SK-N-SH (cell line): ENCODE data around the gene USP1.

ENCODE experiments used
- CTCF ChIP-seq: fragments of 200-600 bp; sonication (generic); IDR thresholded peaks from 2 replicates; pipeline ENCODE4 v1.6.1; 2017; ENCODE audit warnings: antibody characterized with exemption, mild to moderate bottlenecking, moderate library complexity
- EP300 ChIP-seq, 2 experiments: IDR thresholded peaks; 2 replicates each; pipeline versions ENCODE4 v1.4.0 to v1.6.1; 2012; ENCODE audit warnings: borderline replicate concordance in 1 of 2, low read depth in 1 of 2, low read length in 1 of 2
- EZH2phosphoT487 ChIP-seq: fragments of 200-600 bp; sonication (generic); IDR thresholded peaks from 2 replicates; pipeline ENCODE4 v1.6.1; 2017; ENCODE audit warnings: low read depth, mixed run types, mild to moderate bottlenecking, antibody characterized with exemption, moderate library complexity, borderline replicate concordance
- JUND ChIP-seq: IDR thresholded peaks from 2 replicates; pipeline ENCODE4 v1.4.0; 2012
- MEF2A ChIP-seq: IDR thresholded peaks from 2 replicates; pipeline ENCODE4 v1.4.0; 2012; ENCODE audit warnings: low read depth, borderline replicate concordance
- POLR2AphosphoS5 ChIP-seq: IDR thresholded peaks from 2 replicates; pipeline ENCODE4 v1.6.1; 2012; ENCODE audit warnings: low read depth, low read length
- SMC3 ChIP-seq: IDR thresholded peaks from 2 replicates; pipeline ENCODE4 v1.6.1; 2012; ENCODE audit warnings: low read depth, low read length, improper control_type of control experiment
- TAF1 ChIP-seq: IDR thresholded peaks from 2 replicates; pipeline ENCODE4 v1.6.1; 2012; ENCODE audit warnings: low read depth, mild to moderate bottlenecking, low read length, moderate library complexity, borderline replicate concordance
- TEAD4 ChIP-seq: IDR thresholded peaks from 2 replicates; pipeline ENCODE4 v1.4.0; 2012; ENCODE audit warnings: mild to moderate bottlenecking, borderline replicate concordance; ENCODE audit not compliant: insufficient read depth
- TF ChIP-seq, protein P1 (sequence below): IDR thresholded peaks from 2 replicates; pipeline ENCODE4 v1.6.1; 2012; ENCODE audit warnings: mild to moderate bottlenecking, low read depth, low read length, moderate library complexity
- TF ChIP-seq, protein P2 (sequence below): IDR thresholded peaks from 2 replicates; pipeline ENCODE4 v1.4.0; 2012; ENCODE audit warnings: low read depth, borderline replicate concordance

GRCh38 chr1:62448221-62448933 is 11.5 kb downstream of the USP1 start:
- TF ChIP-seq EZH2phosphoT487 (no peak), EP300 (IDR thresholded peaks at IDR 0.05; ENCODE audit: borderline replicate concordance in 1 of 2, low read depth in 1 of 2, low read length in 1 of 2) (no peak), CTCF (no peak), SMC3 (no peak), MEF2A (no peak), TAF1 (no peak), POLR2AphosphoS5 (no peak), JUND (no peak), TEAD4 (no peak)
- TF ChIP-seq, protein P1, sequence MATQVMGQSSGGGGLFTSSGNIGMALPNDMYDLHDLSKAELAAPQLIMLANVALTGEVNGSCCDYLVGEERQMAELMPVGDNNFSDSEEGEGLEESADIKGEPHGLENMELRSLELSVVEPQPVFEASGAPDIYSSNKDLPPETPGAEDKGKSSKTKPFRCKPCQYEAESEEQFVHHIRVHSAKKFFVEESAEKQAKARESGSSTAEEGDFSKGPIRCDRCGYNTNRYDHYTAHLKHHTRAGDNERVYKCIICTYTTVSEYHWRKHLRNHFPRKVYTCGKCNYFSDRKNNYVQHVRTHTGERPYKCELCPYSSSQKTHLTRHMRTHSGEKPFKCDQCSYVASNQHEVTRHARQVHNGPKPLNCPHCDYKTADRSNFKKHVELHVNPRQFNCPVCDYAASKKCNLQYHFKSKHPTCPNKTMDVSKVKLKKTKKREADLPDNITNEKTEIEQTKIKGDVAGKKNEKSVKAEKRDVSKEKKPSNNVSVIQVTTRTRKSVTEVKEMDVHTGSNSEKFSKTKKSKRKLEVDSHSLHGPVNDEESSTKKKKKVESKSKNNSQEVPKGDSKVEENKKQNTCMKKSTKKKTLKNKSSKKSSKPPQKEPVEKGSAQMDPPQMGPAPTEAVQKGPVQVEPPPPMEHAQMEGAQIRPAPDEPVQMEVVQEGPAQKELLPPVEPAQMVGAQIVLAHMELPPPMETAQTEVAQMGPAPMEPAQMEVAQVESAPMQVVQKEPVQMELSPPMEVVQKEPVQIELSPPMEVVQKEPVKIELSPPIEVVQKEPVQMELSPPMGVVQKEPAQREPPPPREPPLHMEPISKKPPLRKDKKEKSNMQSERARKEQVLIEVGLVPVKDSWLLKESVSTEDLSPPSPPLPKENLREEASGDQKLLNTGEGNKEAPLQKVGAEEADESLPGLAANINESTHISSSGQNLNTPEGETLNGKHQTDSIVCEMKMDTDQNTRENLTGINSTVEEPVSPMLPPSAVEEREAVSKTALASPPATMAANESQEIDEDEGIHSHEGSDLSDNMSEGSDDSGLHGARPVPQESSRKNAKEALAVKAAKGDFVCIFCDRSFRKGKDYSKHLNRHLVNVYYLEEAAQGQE: no peak
- TF ChIP-seq, protein P2, sequence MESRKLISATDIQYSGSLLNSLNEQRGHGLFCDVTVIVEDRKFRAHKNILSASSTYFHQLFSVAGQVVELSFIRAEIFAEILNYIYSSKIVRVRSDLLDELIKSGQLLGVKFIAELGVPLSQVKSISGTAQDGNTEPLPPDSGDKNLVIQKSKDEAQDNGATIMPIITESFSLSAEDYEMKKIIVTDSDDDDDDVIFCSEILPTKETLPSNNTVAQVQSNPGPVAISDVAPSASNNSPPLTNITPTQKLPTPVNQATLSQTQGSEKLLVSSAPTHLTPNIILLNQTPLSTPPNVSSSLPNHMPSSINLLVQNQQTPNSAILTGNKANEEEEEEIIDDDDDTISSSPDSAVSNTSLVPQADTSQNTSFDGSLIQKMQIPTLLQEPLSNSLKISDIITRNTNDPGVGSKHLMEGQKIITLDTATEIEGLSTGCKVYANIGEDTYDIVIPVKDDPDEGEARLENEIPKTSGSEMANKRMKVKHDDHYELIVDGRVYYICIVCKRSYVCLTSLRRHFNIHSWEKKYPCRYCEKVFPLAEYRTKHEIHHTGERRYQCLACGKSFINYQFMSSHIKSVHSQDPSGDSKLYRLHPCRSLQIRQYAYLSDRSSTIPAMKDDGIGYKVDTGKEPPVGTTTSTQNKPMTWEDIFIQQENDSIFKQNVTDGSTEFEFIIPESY: no peak
